ENCODE measurements around the gene ALG9. TPM values are rescaled to one million over a fixed set of nuclear protein-coding genes. Genes with fewer than 3 reads are reported as not detected.

The ALG9 gene
- total and polyA plus RNA-seq, 2 donors (not counting 3 experiments of a cell fraction or from before 2014, with no cell fraction given), result 29.1 to 29.4 TPM

DNA sequence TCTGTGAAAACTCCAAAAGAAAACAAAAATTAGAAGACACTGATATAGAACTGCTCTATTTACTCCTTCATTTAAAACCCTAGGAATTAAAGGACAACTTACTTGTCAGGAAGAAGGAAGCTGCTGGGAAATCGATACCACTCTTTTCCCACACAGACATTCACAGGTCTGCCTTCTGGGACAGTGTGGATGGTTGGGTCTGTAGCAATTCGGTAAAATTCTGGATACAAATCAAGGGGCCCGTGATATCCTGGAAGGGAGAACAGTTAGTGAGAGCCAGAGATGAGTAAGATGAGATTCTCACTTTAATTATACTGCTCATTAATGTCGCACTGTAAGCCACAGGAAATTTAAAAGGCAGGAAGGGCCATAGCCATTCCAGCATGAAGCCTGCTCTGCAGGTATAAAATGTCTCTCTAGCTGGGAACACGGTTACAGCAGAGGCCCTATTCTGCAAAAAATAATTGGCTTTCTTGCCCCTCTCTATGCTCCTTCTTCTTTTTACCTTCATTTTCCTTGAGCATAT, 34.0 kb downstream of the ALG9 start:
- no peak for FAIRE-seq
- no TSS peak for BruUV-seq (replicated peaks)
- Histone ChIP-seq H3K79me2 (ENCODE audit: control insufficient read depth, insufficient read depth, low read length) (no peaks in the 10 kb centered on the region), H3K27ac (ENCODE audit: insufficient read depth, low read depth, low read length) (no peak overlapping the region), H3K4me1 (ENCODE audit: control insufficient read depth, extremely low read depth, insufficient read depth, low read length) (no peaks in the 10 kb centered on the region), H4K20me1 (replicated peaks; ENCODE audit: control insufficient read depth, extremely low read depth, insufficient read depth, low read length) (no peaks in the 10 kb centered on the region), H3K9me1 (replicated peaks; ENCODE audit: control insufficient read depth, extremely low read depth, insufficient read depth, low read length) (no peaks in the 10 kb centered on the region), H3K9ac (replicated peaks; ENCODE audit: extremely low read depth, insufficient read depth, low read length) (no peak overlapping the region), H3K4me3 (replicated peaks in 1 of 3; ENCODE audit: insufficient read depth in 1 of 3, low read depth in 1 of 3, low read length in 3 of 3) (no peak overlapping the region), H2AFZ (ENCODE audit: low read depth, low read length) (no peak overlapping the region), H3K4me2 (ENCODE audit: insufficient read depth, low read length) (no peak overlapping the region), H3K36me3 (ENCODE audit: control insufficient read depth in 2 of 2, extremely low read depth in 1 of 2, insufficient read depth in 2 of 2, low read length in 2 of 2) (peaks cover 4 to 6% of the 10 kb centered on the region in 2 experiments), H3K9me3 (replicated peaks; ENCODE audit: control insufficient read depth, insufficient read depth, low read length) (no peaks in the 10 kb centered on the region), H3K27me3 (ENCODE audit: control insufficient read depth in 2 of 2, insufficient read depth in 2 of 2, low read length in 2 of 2) (no peaks in the 10 kb centered on the region)
- DNase-seq (ENCODE audit: low read depth, low spot score), result no peak
- intact Hi-C loops (cut with micrococcal nuclease) (no loop called here), dilution Hi-C loops (cut with MboI; ENCODE audit: extremely low pct_ligation_motif_present, low sequenced_read_pairs) (no loop called here)
- ChIA-PET POLR2A (no interaction called here), CTCF (interaction anchor here (1.4 to 1.6 kb wide), 2 partner anchors 60 to 383 kb away, joined by 3 to 7 read pairs; no protein-coding TSS in a partner anchor)
- TF ChIP-seq JUN (IDR thresholded peaks at IDR 0.05; ENCODE audit: borderline replicate concordance, insufficient read depth, insufficient read length, low read depth) (no peak), GATA2 (IDR thresholded peaks at IDR 0.05; ENCODE audit: insufficient read depth, insufficient read length, low read depth, low read length) (no peak), MYC (IDR thresholded peaks at IDR 0.05; ENCODE audit: low read depth, low read length) (no peak), POLR2A (IDR thresholded peaks at IDR 0.05; ENCODE audit: low read depth, low read length) (no peak), FOS (IDR thresholded peaks at IDR 0.05; ENCODE audit: borderline replicate concordance, insufficient read depth, low read length) (no peak), POLR2AphosphoS5 (IDR thresholded peaks at IDR 0.05; ENCODE audit: insufficient read depth, low read depth, low read length) (no peak), EZH2 (IDR thresholded peaks at IDR 0.05; ENCODE audit: borderline replicate concordance, low read depth, low read length, severe bottlenecking) (no peak)
- TF ChIP-seq, protein P1, sequence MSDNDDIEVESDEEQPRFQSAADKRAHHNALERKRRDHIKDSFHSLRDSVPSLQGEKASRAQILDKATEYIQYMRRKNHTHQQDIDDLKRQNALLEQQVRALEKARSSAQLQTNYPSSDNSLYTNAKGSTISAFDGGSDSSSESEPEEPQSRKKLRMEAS (IDR thresholded peaks at IDR 0.05; ENCODE audit: insufficient read depth, insufficient read length), result no peak
- TF ChIP-seq, protein P2, sequence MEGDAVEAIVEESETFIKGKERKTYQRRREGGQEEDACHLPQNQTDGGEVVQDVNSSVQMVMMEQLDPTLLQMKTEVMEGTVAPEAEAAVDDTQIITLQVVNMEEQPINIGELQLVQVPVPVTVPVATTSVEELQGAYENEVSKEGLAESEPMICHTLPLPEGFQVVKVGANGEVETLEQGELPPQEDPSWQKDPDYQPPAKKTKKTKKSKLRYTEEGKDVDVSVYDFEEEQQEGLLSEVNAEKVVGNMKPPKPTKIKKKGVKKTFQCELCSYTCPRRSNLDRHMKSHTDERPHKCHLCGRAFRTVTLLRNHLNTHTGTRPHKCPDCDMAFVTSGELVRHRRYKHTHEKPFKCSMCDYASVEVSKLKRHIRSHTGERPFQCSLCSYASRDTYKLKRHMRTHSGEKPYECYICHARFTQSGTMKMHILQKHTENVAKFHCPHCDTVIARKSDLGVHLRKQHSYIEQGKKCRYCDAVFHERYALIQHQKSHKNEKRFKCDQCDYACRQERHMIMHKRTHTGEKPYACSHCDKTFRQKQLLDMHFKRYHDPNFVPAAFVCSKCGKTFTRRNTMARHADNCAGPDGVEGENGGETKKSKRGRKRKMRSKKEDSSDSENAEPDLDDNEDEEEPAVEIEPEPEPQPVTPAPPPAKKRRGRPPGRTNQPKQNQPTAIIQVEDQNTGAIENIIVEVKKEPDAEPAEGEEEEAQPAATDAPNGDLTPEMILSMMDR (IDR thresholded peaks at IDR 0.05; ENCODE audit: extremely low read depth in 1 of 2, insufficient read depth in 1 of 2, low read depth in 1 of 2, low read length in 2 of 2), result no peak

Measured in endothelial cell of umbilical vein (primary cell).